ENCODE results near the gene ZNF609. TPM values are rescaled to one million over a fixed set of nuclear protein-coding genes. Genes with fewer than 3 reads are reported as not detected.

Gene ZNF609
- total RNA-seq, 1 donor from 2014 or later, result 11.3 TPM

GRCh38 chr15:64610257-64610919, 150.0 kb downstream of the ZNF609 start:
- DNase-seq (ENCODE audit: low read depth) (no peak), FAIRE-seq (no peak)
- Histone ChIP-seq H3K27me3 (ENCODE audit: control insufficient read depth, insufficient read depth, low read length) (no peaks in the 10 kb centered on the region), H3K36me3 (ENCODE audit: control insufficient read depth, insufficient read depth, low read length) (no peaks in the 10 kb centered on the region), H3K4me3 (ENCODE audit: low read depth, low read length) (no peak overlapping the region)
- no peak for TF ChIP-seq CTCF (IDR thresholded peaks at IDR 0.05; ENCODE audit: insufficient read depth, low read length, severe bottlenecking)

- Histone ChIP-seq H3K36me3 (ENCODE audit: control insufficient read depth, insufficient read depth, low read length) (no peaks in the 10 kb centered on the region), H3K4me3 (ENCODE audit: low read depth, low read length) (no peak overlapping the region), H3K27me3 (ENCODE audit: control insufficient read depth, insufficient read depth, low read length) (no peaks in the 10 kb centered on the region)
- DNase-seq (ENCODE audit: low read depth) (no peak), FAIRE-seq (no peak)
- TF ChIP-seq CTCF (IDR thresholded peaks at IDR 0.05; ENCODE audit: insufficient read depth, low read length, severe bottlenecking), result no peak
These were observed 150.8 kb downstream of the ZNF609 start for GRCh38 chr15:64611085-64611725.

- no peaks in the 10 kb centered on the region for H3K27me3 ChIP-seq (ENCODE audit: control insufficient read depth, insufficient read depth, low read length)
- H3K4me3 ChIP-seq (ENCODE audit: low read depth, low read length), result no peak overlapping the region
- TF ChIP-seq CTCF (IDR thresholded peaks at IDR 0.05; ENCODE audit: insufficient read depth, low read length, severe bottlenecking), result no peak
- no peak for FAIRE-seq
- no peaks in the 10 kb centered on the region for H3K36me3 ChIP-seq (ENCODE audit: control insufficient read depth, insufficient read depth, low read length)
- DNase-seq (ENCODE audit: low read depth), result no peak
These were observed 154.1 kb downstream of the ZNF609 start for GRCh38 chr15:64614519-64614918.

DNA sequence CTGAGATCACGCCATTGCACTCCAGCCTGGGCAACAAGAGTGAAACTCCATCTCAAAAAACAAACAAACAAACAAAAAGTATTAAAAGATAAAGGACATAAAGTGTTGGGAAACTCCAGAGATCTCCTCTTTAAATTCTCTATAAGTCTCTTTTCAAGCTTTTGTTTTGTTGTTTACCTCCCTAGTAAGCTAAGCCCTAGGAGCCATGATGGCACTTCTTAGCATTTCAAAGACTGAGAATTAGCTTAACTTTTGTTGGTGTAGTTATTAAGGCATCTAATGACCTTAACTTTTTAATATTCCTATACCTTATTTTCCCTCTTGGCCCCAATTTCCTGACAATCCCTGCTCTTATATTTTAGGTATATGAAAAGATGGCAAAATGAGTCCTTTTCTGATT, 157.3 kb downstream of the ZNF609 start:
- FAIRE-seq (no peak), DNase-seq (ENCODE audit: low read depth) (no peak)
- H3K27me3 ChIP-seq (ENCODE audit: control insufficient read depth, insufficient read depth, low read length), result no peaks in the 10 kb centered on the region
- no peaks in the 10 kb centered on the region for H3K36me3 ChIP-seq (ENCODE audit: control insufficient read depth, insufficient read depth, low read length)
- TF ChIP-seq CTCF (IDR thresholded peaks at IDR 0.05; ENCODE audit: insufficient read depth, low read length, severe bottlenecking), result no peak
- no peak overlapping the region for H3K4me3 ChIP-seq (ENCODE audit: low read depth, low read length)

DNA sequence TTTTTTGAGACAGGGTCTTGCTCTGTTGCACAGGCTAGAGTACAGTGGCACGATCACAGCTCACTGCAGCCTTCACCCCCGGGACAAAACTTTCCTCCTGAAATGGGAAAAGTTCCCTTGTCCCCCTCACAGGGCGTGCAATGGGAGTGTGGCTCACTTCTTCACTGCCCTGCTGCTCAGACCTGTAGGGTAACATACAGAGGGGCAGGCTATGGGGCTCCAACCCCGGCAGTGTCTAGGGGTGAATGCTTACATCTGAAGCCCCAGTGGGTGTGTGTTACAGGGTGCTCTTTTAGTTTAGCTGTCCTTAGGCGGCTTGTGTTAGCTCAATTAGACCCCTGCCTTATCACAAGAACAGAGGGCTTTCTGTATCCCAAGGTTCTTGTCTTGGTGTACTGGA, 157.8 kb downstream of the ZNF609 start:
- no peak for TF ChIP-seq CTCF (IDR thresholded peaks at IDR 0.05; ENCODE audit: insufficient read depth, low read length, severe bottlenecking)
- DNase-seq (ENCODE audit: low read depth) (no peak), FAIRE-seq (no peak)
- Histone ChIP-seq H3K36me3 (ENCODE audit: control insufficient read depth, insufficient read depth, low read length) (no peaks in the 10 kb centered on the region), H3K4me3 (ENCODE audit: low read depth, low read length) (no peak overlapping the region), H3K27me3 (ENCODE audit: control insufficient read depth, insufficient read depth, low read length) (no peaks in the 10 kb centered on the region)
